ENCODE data around the gene SURF4.
"Not testable (repeated sequence)": the region's sequence is repeated elsewhere in the genome, so short reads cannot be mapped to it uniquely, and the experiment has no call there.

Gene SURF4

DNA sequence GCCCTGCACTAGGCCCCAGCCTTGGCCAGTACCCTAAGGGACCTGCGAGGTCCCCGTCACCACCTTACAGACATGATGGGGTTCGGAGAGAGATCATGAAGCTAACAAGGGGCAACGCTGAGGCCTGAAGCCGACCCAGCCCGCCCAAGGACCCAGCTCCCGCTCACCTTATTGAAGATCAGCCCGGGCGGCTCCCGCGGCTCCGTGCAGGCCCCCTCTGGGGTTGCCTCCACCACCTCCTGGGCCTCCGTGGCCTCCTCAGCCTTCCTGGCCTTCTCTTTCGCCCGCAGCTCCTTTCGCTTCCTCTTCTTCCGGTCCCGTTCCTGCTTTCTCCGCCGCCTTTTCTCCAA lies 43.5 kb downstream of the SURF4 start:
- H3K4me3 ChIP-seq (ENCODE audit: low read depth, low read length), result no peak overlapping the region
- DNase-seq (ENCODE audit: low read depth), result no peak
- TF ChIP-seq, protein P1, sequence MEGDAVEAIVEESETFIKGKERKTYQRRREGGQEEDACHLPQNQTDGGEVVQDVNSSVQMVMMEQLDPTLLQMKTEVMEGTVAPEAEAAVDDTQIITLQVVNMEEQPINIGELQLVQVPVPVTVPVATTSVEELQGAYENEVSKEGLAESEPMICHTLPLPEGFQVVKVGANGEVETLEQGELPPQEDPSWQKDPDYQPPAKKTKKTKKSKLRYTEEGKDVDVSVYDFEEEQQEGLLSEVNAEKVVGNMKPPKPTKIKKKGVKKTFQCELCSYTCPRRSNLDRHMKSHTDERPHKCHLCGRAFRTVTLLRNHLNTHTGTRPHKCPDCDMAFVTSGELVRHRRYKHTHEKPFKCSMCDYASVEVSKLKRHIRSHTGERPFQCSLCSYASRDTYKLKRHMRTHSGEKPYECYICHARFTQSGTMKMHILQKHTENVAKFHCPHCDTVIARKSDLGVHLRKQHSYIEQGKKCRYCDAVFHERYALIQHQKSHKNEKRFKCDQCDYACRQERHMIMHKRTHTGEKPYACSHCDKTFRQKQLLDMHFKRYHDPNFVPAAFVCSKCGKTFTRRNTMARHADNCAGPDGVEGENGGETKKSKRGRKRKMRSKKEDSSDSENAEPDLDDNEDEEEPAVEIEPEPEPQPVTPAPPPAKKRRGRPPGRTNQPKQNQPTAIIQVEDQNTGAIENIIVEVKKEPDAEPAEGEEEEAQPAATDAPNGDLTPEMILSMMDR (conservative IDR thresholded peaks at IDR 0.05; ENCODE audit: low read depth, low read length), result no peak

GRCh38 chr9:133331641-133332380 lies 44.0 kb downstream of the SURF4 start:
- no peak overlapping the region for H3K4me3 ChIP-seq (ENCODE audit: low read depth, low read length)
- TF ChIP-seq, protein P1 (conservative IDR thresholded peaks at IDR 0.05; ENCODE audit: low read depth, low read length), result no peak
- no peak for DNase-seq (ENCODE audit: low read depth)

GRCh38 chr9:133331221-133331620 lies 44.6 kb downstream of the SURF4 start:
- no peak overlapping the region for H3K4me3 ChIP-seq (ENCODE audit: low read depth, low read length)
- TF ChIP-seq, protein P1 (conservative IDR thresholded peaks at IDR 0.05; ENCODE audit: low read depth, low read length), result no peak

GRCh38 chr9:133329306-133330156 lies 46.3 kb downstream of the SURF4 start:
- not testable (repeated sequence) for H3K4me3 ChIP-seq (ENCODE audit: low read depth, low read length)
- peak; percentile 37 for DNase-seq (ENCODE audit: low read depth)
- TF ChIP-seq, protein P1 (conservative IDR thresholded peaks at IDR 0.05; ENCODE audit: low read depth, low read length), result peak; percentile 68

More at GRCh38 chr9:133331221-133331620, 44.6 kb downstream of the SURF4 start:
- no peak for DNase-seq (ENCODE audit: low read depth)

DNA sequence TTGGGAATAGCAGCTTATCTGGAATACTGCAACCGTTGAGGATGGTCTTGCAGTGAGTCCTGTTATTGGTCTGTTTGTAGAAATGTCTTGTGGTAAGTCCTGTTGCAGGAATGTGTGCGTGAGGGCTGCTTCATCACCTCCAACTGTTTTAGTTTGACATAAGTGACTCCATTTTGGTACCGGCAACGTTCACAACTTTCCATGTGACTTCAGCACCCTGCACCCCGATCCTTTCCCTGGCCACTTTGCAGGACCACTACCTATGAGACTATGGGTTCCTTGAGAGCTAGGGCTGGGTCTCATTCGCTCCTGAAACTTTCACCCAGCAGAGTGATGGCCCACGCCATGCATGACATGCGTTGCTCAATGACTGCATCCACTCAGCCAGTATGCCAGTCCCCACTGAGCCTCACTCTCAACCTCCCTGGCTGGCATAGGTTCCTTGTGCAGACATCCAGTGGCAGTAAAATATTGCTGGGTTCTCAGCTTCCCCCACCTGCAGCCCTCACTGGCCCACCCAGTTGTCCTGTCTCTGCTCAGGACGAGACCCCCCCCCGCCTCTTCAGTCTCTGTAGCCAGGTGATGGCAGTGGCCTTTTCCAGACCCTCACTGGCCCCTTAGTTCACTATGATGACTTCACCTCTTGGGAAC lies 47.9 kb downstream of the SURF4 start:
- no peak overlapping the region for H3K4me3 ChIP-seq (ENCODE audit: low read depth, low read length)
- TF ChIP-seq, protein P1 (conservative IDR thresholded peaks at IDR 0.05; ENCODE audit: low read depth, low read length), result no peak
- DNase-seq (ENCODE audit: low read depth), result no peak

DNA sequence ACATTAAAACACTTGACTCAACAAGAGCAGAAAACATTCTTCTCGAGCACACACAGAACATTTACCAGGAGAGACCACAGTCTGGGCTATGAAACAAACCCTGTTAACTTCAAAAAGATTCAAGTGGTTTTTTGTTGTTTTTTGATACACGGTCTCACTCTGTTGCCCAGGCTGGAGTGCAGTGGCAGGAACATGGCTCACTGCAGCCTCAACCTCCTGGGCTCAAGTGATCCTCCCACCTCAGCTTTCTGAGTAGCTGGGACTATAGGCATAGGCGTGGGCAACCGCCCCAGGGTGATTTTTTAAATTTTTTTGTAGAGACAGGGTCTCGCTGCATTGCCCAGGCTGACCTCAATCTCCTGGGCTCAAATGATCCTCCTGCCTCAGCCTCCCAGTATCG lies 48.8 kb downstream of the SURF4 start:
- not testable (repeated sequence) for DNase-seq (ENCODE audit: low read depth); H3K4me3 ChIP-seq (ENCODE audit: low read depth, low read length)

DNA sequence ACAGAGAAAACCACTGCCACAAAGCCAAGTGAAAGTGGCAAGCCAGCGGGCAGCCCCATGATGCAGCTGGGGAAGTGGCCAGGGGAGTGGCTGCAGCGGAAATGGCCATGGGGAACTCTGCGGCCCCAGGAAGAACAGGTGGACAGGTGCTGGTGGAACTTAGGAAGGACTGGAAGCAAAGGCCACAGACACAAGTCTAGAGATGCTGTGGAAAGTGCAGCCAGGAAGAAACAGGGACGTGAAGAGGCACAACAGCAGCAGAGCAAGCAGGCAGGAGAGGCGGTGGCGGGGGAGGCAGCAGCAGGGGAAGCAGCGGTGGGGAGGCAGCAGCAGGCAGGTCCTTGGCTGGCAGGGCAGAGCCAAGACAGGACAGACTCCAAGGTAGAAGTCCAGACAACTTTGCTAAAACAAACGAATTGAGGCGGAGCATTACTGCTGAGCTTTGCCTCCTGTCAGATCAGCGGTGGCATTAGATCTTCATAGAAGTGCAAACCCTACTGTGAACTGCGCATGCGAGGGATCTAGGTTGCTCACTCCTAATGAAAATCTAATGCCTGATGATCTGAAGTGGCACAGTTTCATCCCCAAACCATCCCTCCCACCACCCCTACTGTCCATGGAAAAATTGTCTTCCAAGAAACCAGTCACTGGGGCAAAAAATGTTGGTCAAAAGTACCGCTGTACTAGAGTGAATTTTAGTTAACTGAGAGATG lies 51.7 kb downstream of the SURF4 start:
- no peak for DNase-seq (ENCODE audit: low read depth)
- TF ChIP-seq, protein P1 (conservative IDR thresholded peaks at IDR 0.05; ENCODE audit: low read depth, low read length), result no peak
- H3K4me3 ChIP-seq (ENCODE audit: low read depth, low read length), result no peak overlapping the region

Data from choroid plexus epithelial cell (primary cell).